Type B pancreatic cell (in vitro differentiated cells): ENCODE results near the gene KAZALD1. TPM values are rescaled to one million over a fixed set of nuclear protein-coding genes. Genes with fewer than 3 reads are reported as not detected.

Source experiments
- DNase-seq: peaks from one replicate; pipeline ENCODE4 v3.0.0; 2021; ENCODE audit warnings: mixed read lengths; ENCODE audit not compliant: unreplicated experiment; ENCODE audit errors: extremely low spot score
- H3K27ac Mint-ChIP-seq: 2 replicates; pipeline ENCODE4 v1.8.0; 2021; ENCODE audit warnings: mild to moderate bottlenecking, mixed read lengths
- H3K27me3 Mint-ChIP-seq: 2 replicates; pipeline ENCODE4 v1.8.0; 2021; ENCODE audit warnings: mixed read lengths
- H3K36me3 Mint-ChIP-seq: 2 replicates; pipeline ENCODE4 v1.8.0; 2021; ENCODE audit warnings: mixed read lengths
- H3K4me1 Mint-ChIP-seq: one replicate; pipeline ENCODE4 v1.8.0; 2021; ENCODE audit warnings: mixed read lengths; ENCODE audit not compliant: unreplicated experiment
- H3K4me3 Mint-ChIP-seq: 2 replicates; pipeline ENCODE4 v1.8.0; 2021; ENCODE audit warnings: mild to moderate bottlenecking, mixed read lengths
- H3K9me3 Mint-ChIP-seq: 2 replicates; pipeline ENCODE4 v1.8.0; 2021; ENCODE audit warnings: mixed read lengths
- CTCF ChIP-seq: fragments of 200-600 bp; sonication (generic); conservative IDR thresholded peaks from 2 replicates; pipeline ENCODE4 v1.5.0; 2021; ENCODE audit warnings: antibody characterized with exemption, mild to moderate bottlenecking
- total RNA-seq: library from RNA; stranded (reverse); gene quantifications from 2 replicates; pipeline ENCODE4 v1.2.1, GENCODE V29; 2021; ENCODE audit warnings: low replicate concordance

Gene KAZALD1
- total RNA-seq, 1 donor from 2014 or later, result 17.1 TPM

GRCh38 chr10:101041252-101041761 is 20.5 kb upstream of the KAZALD1 start:
- no peak for DNase-seq
- Mint-ChIP-seq H3K36me3 (peaks cover 4% of the 10 kb centered on the region), H3K27me3 (peaks cover 29% of the 10 kb centered on the region), H3K9me3 (no peaks in the 10 kb centered on the region), H3K4me1 (peaks cover 30% of the 10 kb centered on the region), H3K27ac (peak overlapping the region; percentile 84), H3K4me3 (peak overlapping the region; percentile 62)
- TF ChIP-seq CTCF, result peak; percentile 91

- Mint-ChIP-seq H3K36me3 (peaks cover 4% of the 10 kb centered on the region), H3K4me1 (peaks cover 38% of the 10 kb centered on the region), H3K9me3 (no peaks in the 10 kb centered on the region), H3K27ac (peak overlapping the region; percentile 100), H3K4me3 (peak overlapping the region; percentile 97), H3K27me3 (peaks cover 35% of the 10 kb centered on the region)
- no peak for TF ChIP-seq CTCF
- DNase-seq, result no peak
Observed at GRCh38 chr10:101042118-101042517, 19.7 kb upstream of the KAZALD1 start.

GRCh38 chr10:101042667-101043362 is 19.0 kb upstream of the KAZALD1 start:
- Mint-ChIP-seq H3K27me3 (peaks cover 39% of the 10 kb centered on the region), H3K4me3 (peak overlapping the region; percentile 97), H3K27ac (peak overlapping the region; percentile 100), H3K36me3 (peaks cover 4% of the 10 kb centered on the region), H3K4me1 (peaks cover 39% of the 10 kb centered on the region), H3K9me3 (no peaks in the 10 kb centered on the region)
- DNase-seq, result peak; percentile 88
- no peak for TF ChIP-seq CTCF

GRCh38 chr10:101043363-101043707 is 18.5 kb upstream of the KAZALD1 start:
- H3K27ac Mint-ChIP-seq, result peak overlapping the region; percentile 100
- no peaks in the 10 kb centered on the region for H3K36me3 Mint-ChIP-seq
- H3K9me3 Mint-ChIP-seq, result no peaks in the 10 kb centered on the region
- H3K27me3 Mint-ChIP-seq, result peaks cover 39% of the 10 kb centered on the region
- H3K4me1 Mint-ChIP-seq, result peaks cover 44% of the 10 kb centered on the region
- TF ChIP-seq CTCF, result no peak
- no peak for DNase-seq
- H3K4me3 Mint-ChIP-seq, result peak overlapping the region; percentile 97

- DNase-seq, result no peak
- Mint-ChIP-seq H3K36me3 (no peaks in the 10 kb centered on the region), H3K27ac (no peak overlapping the region), H3K4me3 (no peak overlapping the region), H3K4me1 (peaks cover 51% of the 10 kb centered on the region), H3K27me3 (peaks cover 43% of the 10 kb centered on the region), H3K9me3 (no peaks in the 10 kb centered on the region)
- no peak for TF ChIP-seq CTCF
Observed at GRCh38 chr10:101044117-101044516, 17.7 kb upstream of the KAZALD1 start.
